Ishikawa (cell line): Measurements from ENCODE around the gene RTN1.

Experiments
- EGR1 ChIP-seq: IDR thresholded peaks from 2 replicates; pipeline ENCODE4 v1.6.1; 2012
- EP300 ChIP-seq: IDR thresholded peaks from 2 replicates; pipeline ENCODE4 v1.6.1; 2012; ENCODE audit warnings: borderline replicate concordance
- FOXM1 ChIP-seq: IDR thresholded peaks from 2 replicates; pipeline ENCODE4 v1.6.1; 2012; ENCODE audit warnings: low read depth, borderline replicate concordance
- MAX ChIP-seq: IDR thresholded peaks from 2 replicates; pipeline ENCODE4 v1.6.1; 2012
- NFIC ChIP-seq: IDR thresholded peaks from 2 replicates; pipeline ENCODE4 v1.6.1; 2012
- RAD21 ChIP-seq: IDR thresholded peaks from 2 replicates; pipeline ENCODE4 v1.6.1; 2012; ENCODE audit warnings: low read depth
- TAF1 ChIP-seq: IDR thresholded peaks from 2 replicates; pipeline ENCODE4 v1.6.1; 2012; ENCODE audit warnings: low read depth, mild to moderate bottlenecking
- TCF12 ChIP-seq: IDR thresholded peaks from 2 replicates; pipeline ENCODE4 v1.6.1; 2012; ENCODE audit warnings: low read depth
- USF1 ChIP-seq: IDR thresholded peaks from 2 replicates; pipeline ENCODE4 v1.6.1; 2012

GRCh38 chr14:59777006-59777579 is 93.5 kb downstream of the RTN1 start:
- TF ChIP-seq MAX (no peak), RAD21 (no peak), USF1 (no peak), EP300 (no peak), TCF12 (no peak), EGR1 (no peak), FOXM1 (no peak), NFIC (no peak), TAF1 (no peak)
